Stomach (tissue), 9 donors: ENCODE measurements around the gene SLC44A2. TPM values are rescaled to one million over a fixed set of nuclear protein-coding genes. Genes with fewer than 3 reads are reported as not detected.

ENCODE experiments used
- DNase-seq, 2 donors: peaks; one replicate each; pipeline versions ENCODE4 v3.0.0 to v3.0.0-alpha.2; 2013 to 2019
- H3K27ac ChIP-seq, 5 donors: fragments of 200-600 bp in 4 of 5; sonication (generic) in 4 of 5; one replicate each; pipeline ENCODE4 v1.5.1; 2013 to 2019; ENCODE audit warnings: mild to moderate bottlenecking in 1 of 5, moderate library complexity in 1 of 5
- H3K27me3 ChIP-seq, 3 donors: fragments of 200-600 bp; sonication (generic); one replicate each; pipeline ENCODE4 v1.5.1; 2017 to 2019; ENCODE audit warnings: mixed run types in 1 of 3
- H3K36me3 ChIP-seq, 4 donors: fragments of 200-600 bp; sonication (generic); 1 replicate in 3 of 4; 2 replicates in 1 of 4; pipeline ENCODE4 v1.5.1; 2016 to 2019
- H3K4me1 ChIP-seq, 4 donors: fragments of 200-600 bp; sonication (generic); one replicate each; pipeline ENCODE4 v1.5.1; 2016 to 2019
- H3K4me3 ChIP-seq, 4 donors: fragments of 200-600 bp; sonication (generic) in 3 of 4; one replicate each; pipeline ENCODE4 v1.5.1; 2016 to 2019; ENCODE audit warnings: mild to moderate bottlenecking in 1 of 4
- H3K9me3 ChIP-seq, 4 donors: fragments of 200-600 bp; sonication (generic); one replicate each; pipeline ENCODE4 v1.5.1; 2016 to 2019
- EP300 ChIP-seq: sonication (generic); formaldehyde crosslinking; IDR thresholded peaks from one replicate; pipeline ENCODE4 v1.6.1; 2017; ENCODE audit warnings: antibody characterized with exemption
- POLR2A ChIP-seq, 4 donors: fragments of 450-650 bp; IDR thresholded peaks; one replicate each; pipeline ENCODE4 v1.6.1; 2016; ENCODE audit warnings: antibody characterized with exemption in 4 of 4, control low read depth in 2 of 4, mild to moderate bottlenecking in 1 of 4, moderate library complexity in 1 of 4
- POLR2AphosphoS5 ChIP-seq, 3 donors: sonication (generic); formaldehyde crosslinking; IDR thresholded peaks; one replicate each; pipeline ENCODE4 v1.6.1; 2016; ENCODE audit warnings: antibody characterized with exemption in 3 of 3
- WGBS, 5 donors: extraction: QIAGEN DNeasy Blood & Tissue Kit in 3 of 5; methylation state at CpG; one replicate each; pipeline versions ENCODE4 v1.1.5 to v1.1.7; 2013 to 2018; 5-methylcytosine and 5-hydroxymethylcytosine counted together
- intact Hi-C: fragments of 100-400 bp; cut with DNase I; formaldehyde crosslinking; loops from one replicate; pipeline ENCODE4 v1.15.1; 2023; ENCODE audit warnings: low total_unique reads
- polyA plus RNA-seq, 3 donors: library from polyadenylated mRNA; stranded (reverse); fragments of 200-250 nt; gene quantifications; one replicate each; pipeline ENCODE4 v1.2.3, GENCODE V29; 2013
- total RNA-seq, 5 donors: library from RNA; depleted of rRNA; stranded (reverse); fragments of >200 nt; gene quantifications; one replicate each; pipeline versions ENCODE4 v1.1.0 to v1.2.3, GENCODE V29; 2014 to 2016
- TF ChIP-seq, protein P1 (sequence below), 7 experiments: fragments of 450-650 bp in 4 of 7; fragments of 200-600 bp in 3 of 7; sonication (generic) in 3 of 7; IDR thresholded peaks; one replicate each; pipeline ENCODE4 v1.5.1; 2016 to 2019; ENCODE audit warnings: antibody characterized with exemption in 7 of 7, control low read depth in 2 of 7, mild to moderate bottlenecking in 1 of 7
- donor health status: healthy with polysubstance abuse.
- donor health status: Bipolar disorder and iron deficiency.
- donor health status: healthy.

Gene SLC44A2
- total and polyA plus RNA-seq, 8 donors: 26.1 to 161 (median 65.7) TPM

DNA sequence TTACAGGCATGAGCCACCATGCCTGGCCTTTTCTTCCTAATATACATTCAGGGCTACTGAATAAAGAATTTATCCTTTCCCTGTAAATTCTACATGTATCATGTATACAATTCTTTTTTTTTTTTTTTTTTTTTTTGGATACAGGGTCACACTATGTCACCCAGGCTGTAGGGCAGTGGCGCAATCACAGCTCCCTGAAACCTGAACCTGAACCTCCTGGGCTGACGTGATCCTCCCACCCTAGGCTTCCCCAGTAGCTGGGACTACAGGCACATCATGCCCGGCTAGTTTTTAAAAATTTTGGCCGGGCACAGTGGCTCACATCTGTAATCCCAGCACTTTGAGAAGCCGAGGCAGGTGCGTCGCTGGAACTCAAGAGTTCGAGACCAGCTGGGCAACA is 6.5 kb upstream of the SLC44A2 start:
- H3K27ac ChIP-seq: no peak overlapping the region
- intact Hi-C loops: no loop called here
- H3K4me1 ChIP-seq: peaks cover 18 to 60% (median 37%) of the 10 kb centered on the region in 4 donors
- H3K4me3 ChIP-seq: no peak overlapping the region
- H3K9me3 ChIP-seq: no peaks in the 10 kb centered on the region
- TF ChIP-seq, protein P1, sequence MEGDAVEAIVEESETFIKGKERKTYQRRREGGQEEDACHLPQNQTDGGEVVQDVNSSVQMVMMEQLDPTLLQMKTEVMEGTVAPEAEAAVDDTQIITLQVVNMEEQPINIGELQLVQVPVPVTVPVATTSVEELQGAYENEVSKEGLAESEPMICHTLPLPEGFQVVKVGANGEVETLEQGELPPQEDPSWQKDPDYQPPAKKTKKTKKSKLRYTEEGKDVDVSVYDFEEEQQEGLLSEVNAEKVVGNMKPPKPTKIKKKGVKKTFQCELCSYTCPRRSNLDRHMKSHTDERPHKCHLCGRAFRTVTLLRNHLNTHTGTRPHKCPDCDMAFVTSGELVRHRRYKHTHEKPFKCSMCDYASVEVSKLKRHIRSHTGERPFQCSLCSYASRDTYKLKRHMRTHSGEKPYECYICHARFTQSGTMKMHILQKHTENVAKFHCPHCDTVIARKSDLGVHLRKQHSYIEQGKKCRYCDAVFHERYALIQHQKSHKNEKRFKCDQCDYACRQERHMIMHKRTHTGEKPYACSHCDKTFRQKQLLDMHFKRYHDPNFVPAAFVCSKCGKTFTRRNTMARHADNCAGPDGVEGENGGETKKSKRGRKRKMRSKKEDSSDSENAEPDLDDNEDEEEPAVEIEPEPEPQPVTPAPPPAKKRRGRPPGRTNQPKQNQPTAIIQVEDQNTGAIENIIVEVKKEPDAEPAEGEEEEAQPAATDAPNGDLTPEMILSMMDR (IDR thresholded peaks at IDR 0.05): no peak
- TF ChIP-seq EP300 (no peak), POLR2AphosphoS5 (IDR thresholded peaks at IDR 0.05) (no peak), POLR2A (IDR thresholded peaks at IDR 0.05) (no peak)
- WGBS, 5 donors: 93 to 98% (median 96%) methylated on average over 8 of the region's 8 CpGs
- peaks cover 0 to 7% (median 0%) of the 10 kb centered on the region in 4 donors for H3K36me3 ChIP-seq
- no peak for DNase-seq
- H3K27me3 ChIP-seq: no peaks in the 10 kb centered on the region

DNA sequence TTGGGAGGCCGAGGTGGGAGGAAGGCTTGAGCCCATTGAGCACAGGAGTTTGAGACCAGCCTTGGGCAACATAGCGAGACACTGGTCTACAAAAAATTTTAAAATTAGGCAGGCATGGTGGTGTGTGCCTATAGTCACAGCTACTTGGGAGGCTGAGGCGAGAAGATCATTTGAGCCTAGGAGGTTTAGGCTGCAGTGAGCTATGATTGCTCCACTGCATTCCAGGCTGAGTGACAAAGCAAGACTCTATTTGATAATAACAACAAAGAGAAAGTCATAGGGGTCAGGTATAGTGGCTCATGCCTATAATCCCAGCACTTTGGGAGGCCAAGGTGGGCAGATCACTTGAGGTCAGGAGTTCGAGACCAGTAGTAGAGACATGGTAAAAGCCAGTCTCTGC is 4.6 kb upstream of the SLC44A2 start:
- whole genome bisulfite sequencing, 5 donors: 85 to 95% (median 92%) methylated on average over 4 of the region's 4 CpGs
- intact Hi-C loops: no loop called here
- H3K36me3 ChIP-seq: peaks cover 0 to 7% (median 0%) of the 10 kb centered on the region in 4 donors
- H3K4me3 ChIP-seq: no peak overlapping the region
- DNase-seq: no peak
- TF ChIP-seq POLR2A (IDR thresholded peaks at IDR 0.05) (no peak), EP300 (no peak), POLR2AphosphoS5 (IDR thresholded peaks at IDR 0.05) (no peak)
- TF ChIP-seq, protein P1 (IDR thresholded peaks at IDR 0.05): no peak
- H3K27me3 ChIP-seq: no peaks in the 10 kb centered on the region
- H3K4me1 ChIP-seq: peaks cover 29 to 64% (median 51%) of the 10 kb centered on the region in 4 donors
- H3K9me3 ChIP-seq: no peaks in the 10 kb centered on the region
- no peak overlapping the region for H3K27ac ChIP-seq

DNA sequence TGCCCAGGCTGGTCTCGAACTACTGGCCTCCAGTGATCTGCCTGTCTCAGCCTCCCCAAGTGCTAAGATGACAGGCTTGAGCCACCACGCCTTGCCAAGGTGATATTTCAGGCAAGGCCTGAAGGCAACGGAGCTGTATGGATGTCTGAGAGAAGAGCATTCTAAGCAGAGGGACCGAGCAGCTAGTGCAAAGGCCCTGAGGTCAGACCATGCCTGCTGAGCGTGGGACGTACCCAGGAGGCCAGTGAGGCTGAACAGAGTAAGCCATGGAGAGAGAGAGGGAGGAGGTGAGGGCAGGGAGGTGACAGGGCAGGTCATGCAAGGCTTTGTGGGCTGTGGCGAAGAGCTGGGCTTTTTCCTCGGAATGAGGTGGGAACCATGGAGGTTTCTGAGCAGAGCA is 3.4 kb upstream of the SLC44A2 start:
- TF ChIP-seq, protein P1 (IDR thresholded peaks at IDR 0.05): no peak
- no peak for TF ChIP-seq POLR2A (IDR thresholded peaks at IDR 0.05)
- no peak for TF ChIP-seq POLR2AphosphoS5 (IDR thresholded peaks at IDR 0.05)
- TF ChIP-seq EP300: no peak
- intact Hi-C loops: no loop called here
- Histone ChIP-seq H3K4me3 (no peak overlapping the region), H3K36me3 (peaks cover 0 to 7% (median 0%) of the 10 kb centered on the region in 4 donors), H3K27me3 (no peaks in the 10 kb centered on the region), H3K27ac (no peak overlapping the region), H3K4me1 (peaks cover 22 to 64% (median 54%) of the 10 kb centered on the region in 4 donors), H3K9me3 (no peaks in the 10 kb centered on the region)
- WGBS, 5 donors: 94 to 98% (median 97%) methylated on average over 8 of the region's 8 CpGs
- DNase-seq: no peak

DNA sequence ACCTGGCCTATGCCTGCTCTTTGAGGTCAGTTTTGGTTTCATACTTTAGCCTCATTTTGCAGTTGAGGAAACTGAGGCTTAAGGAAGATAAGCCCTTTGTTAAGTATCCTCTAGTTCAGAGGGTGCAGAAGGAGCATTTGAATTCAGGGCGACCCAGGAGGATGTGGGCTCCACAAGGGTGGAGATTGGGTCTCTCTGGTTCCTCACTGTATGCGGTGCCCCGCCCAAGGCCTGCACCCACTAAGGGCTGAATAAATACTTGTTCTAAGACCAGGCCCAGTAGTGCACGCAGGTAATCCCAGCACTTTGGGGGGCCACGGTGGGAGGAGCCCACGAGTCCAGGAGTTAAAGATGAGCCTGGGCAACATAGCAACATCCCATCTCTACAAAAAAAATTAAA is 768 bp upstream of the SLC44A2 start:
- peak overlapping the region in 2 of 4 donors; percentile 68 to 71 for H3K4me3 ChIP-seq
- H3K9me3 ChIP-seq: no peaks in the 10 kb centered on the region
- no peaks in the 10 kb centered on the region for H3K27me3 ChIP-seq
- peaks cover 13 to 32% (median 22%) of the 10 kb centered on the region in 4 donors for H3K36me3 ChIP-seq
- intact Hi-C loops: no loop called here
- TF ChIP-seq POLR2AphosphoS5 (IDR thresholded peaks at IDR 0.05) (no peak), EP300 (no peak), POLR2A (IDR thresholded peaks at IDR 0.05) (no peak)
- TF ChIP-seq, protein P1 (IDR thresholded peaks at IDR 0.05): no peak
- 22 to 54% (median 32%) methylated on average over 4 to 6 of the region's 6 CpGs for WGBS, 5 donors
- H3K27ac ChIP-seq: peak overlapping the region; percentile 91 to 94 (median 93)
- DNase-seq: peak; percentile 37 to 41
- H3K4me1 ChIP-seq: peaks cover 15 to 70% (median 57%) of the 10 kb centered on the region in 4 donors
